ENCODE measurements around the gene FCGR3A. TPM values are rescaled to one million over a fixed set of nuclear protein-coding genes. Genes with fewer than 3 reads are reported as not detected.

FCGR3A gene
- total and polyA plus RNA-seq, 9 donors: 0.66 to 3.1 (median 1.4) TPM

DNA sequence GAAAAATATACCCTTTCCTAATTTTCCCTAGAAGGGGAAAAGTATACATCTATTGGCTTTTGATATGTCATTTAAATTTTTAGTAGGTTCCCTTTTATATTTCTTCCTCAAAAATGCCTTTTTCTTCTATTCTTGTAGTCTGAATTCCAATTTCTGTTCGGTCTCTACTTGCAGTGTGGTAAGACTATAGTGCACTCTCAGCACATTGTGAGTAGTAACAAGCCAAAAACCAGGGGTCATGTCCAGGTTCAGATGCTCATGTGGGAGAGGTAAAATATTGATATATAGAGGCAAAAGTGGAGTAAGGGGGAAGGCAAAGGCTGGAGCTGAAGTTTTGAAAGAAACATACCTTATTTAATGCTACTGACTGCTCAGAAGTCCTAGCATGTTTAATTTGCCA is 48.4 kb downstream of the FCGR3A start:
- no peaks in the 10 kb centered on the region for H3K36me3 ChIP-seq (ENCODE audit: control insufficient read depth, insufficient read depth, low read length)
- no peaks in the 10 kb centered on the region for H3K9me3 ChIP-seq (replicated peaks; ENCODE audit: control insufficient read depth, low read depth, low read length)
- no peaks in the 10 kb centered on the region for H3K4me1 ChIP-seq (ENCODE audit: control insufficient read depth, insufficient read depth, low read length)
- DNase-seq: no peak
- H3K27me3 ChIP-seq (ENCODE audit: control insufficient read depth, insufficient read depth, low read length): peaks cover 11% of the 10 kb centered on the region
- H3K4me3 ChIP-seq (ENCODE audit: low read length): no peak overlapping the region
- WGBS (ENCODE audit: insufficient coverage): no CpG with 5 or more reads among the region's 1 CpG
- no peak overlapping the region for H3K27ac ChIP-seq (ENCODE audit: low read length)

DNA sequence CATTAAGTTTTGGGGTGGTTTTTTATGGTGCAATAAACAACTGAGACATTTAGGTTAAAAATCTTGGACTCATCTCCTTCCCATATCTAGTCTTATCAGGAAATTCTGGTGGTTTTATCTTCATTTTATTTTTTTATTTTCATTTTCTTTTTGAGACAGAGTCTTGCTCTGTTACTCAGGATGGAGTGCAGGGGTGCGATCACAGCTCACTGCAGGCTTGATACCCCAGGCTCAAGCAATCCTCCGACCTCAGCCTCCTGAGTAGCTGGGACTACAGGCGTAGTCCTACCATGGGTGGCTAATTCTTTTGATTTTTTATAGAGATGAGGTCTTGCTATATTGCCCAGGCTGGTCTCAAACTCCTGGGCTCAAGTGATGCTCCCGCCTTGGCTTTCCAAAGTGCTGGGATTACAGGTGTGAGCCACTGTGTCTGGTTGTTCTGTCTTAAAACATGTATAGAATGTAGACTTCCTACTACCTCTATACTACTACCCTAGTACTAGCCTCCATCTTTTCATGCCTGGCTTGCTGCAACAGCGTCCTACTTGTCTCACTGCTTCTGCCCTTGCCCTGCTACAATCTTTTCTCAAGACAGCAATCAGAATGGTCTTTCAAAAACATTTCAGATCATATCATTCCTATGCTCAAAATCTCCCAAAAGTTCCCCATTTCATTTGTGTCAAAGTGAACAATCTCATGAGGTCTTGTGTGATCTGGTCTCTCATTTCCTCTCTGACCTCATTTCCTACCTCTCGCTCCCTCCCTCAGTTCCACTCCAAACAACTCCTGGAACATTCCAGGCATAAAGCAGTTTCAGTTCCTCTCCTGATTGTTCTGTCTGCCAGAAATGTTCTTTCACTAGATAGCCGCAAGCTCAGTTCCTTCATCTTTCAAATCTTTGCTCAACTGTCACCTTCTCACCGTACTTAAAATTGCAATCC is 50.2 kb downstream of the FCGR3A start:
- WGBS (ENCODE audit: insufficient coverage): 56% methylated on average over 4 of the region's 8 CpGs
- H3K36me3 ChIP-seq (ENCODE audit: control insufficient read depth, insufficient read depth, low read length): no peaks in the 10 kb centered on the region
- no peaks in the 10 kb centered on the region for H3K4me1 ChIP-seq (ENCODE audit: control insufficient read depth, insufficient read depth, low read length)
- no peak overlapping the region for H3K4me3 ChIP-seq (ENCODE audit: low read length)
- DNase-seq: peak; percentile 76
- no peaks in the 10 kb centered on the region for H3K9me3 ChIP-seq (replicated peaks; ENCODE audit: control insufficient read depth, low read depth, low read length)
- H3K27ac ChIP-seq (ENCODE audit: low read length): no peak overlapping the region
- peaks cover 7% of the 10 kb centered on the region for H3K27me3 ChIP-seq (ENCODE audit: control insufficient read depth, insufficient read depth, low read length)

DNA sequence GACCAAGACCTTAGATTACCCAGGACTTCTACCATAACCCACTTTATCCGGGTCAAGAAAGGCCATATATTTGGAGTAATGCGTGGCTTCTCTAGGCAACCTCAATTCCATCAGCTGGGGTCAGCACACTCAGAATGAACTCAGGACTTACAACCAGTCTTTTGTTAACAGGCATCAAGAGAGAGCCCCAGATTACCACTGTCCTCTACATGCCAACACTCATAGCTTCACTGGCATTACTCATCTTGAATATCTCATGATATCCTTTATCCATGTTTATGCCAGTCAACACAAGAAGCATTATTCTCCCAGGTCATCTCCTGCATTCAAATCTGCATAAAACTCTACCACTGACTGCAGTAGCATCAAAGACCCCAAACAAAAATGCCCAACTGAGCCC is 51.0 kb downstream of the FCGR3A start:
- H3K27ac ChIP-seq (ENCODE audit: low read length): no peak overlapping the region
- H3K4me3 ChIP-seq (ENCODE audit: low read length): no peak overlapping the region
- H3K36me3 ChIP-seq (ENCODE audit: control insufficient read depth, insufficient read depth, low read length): no peaks in the 10 kb centered on the region
- peaks cover 9% of the 10 kb centered on the region for H3K27me3 ChIP-seq (ENCODE audit: control insufficient read depth, insufficient read depth, low read length)
- H3K4me1 ChIP-seq (ENCODE audit: control insufficient read depth, insufficient read depth, low read length): no peaks in the 10 kb centered on the region
- 100% methylated on average over 2 of the region's 2 CpGs for WGBS (ENCODE audit: insufficient coverage)
- H3K9me3 ChIP-seq (replicated peaks; ENCODE audit: control insufficient read depth, low read depth, low read length): no peaks in the 10 kb centered on the region
- no peak for DNase-seq

DNA sequence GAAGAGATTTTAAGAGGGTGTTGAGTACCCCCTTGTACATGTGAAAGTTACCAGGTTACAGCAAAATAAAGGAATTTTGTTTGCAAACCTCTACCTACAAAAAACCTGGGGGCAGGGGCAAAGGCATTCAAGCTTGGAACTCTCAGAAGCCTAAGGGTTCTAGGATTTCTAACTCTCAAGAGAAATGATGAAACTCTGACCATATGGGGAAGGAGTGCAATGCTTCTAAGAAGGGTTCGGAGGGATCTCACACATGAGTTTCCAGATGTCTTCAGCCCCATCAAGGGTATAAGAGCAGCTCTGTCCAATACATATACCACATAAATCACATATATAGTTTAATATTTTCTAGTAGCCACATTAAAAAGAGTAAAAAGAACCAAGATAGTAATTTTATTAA is 51.7 kb downstream of the FCGR3A start:
- Histone ChIP-seq H3K36me3 (ENCODE audit: control insufficient read depth, insufficient read depth, low read length) (no peaks in the 10 kb centered on the region), H3K9me3 (replicated peaks; ENCODE audit: control insufficient read depth, low read depth, low read length) (no peaks in the 10 kb centered on the region), H3K27me3 (ENCODE audit: control insufficient read depth, insufficient read depth, low read length) (peaks cover 9% of the 10 kb centered on the region), H3K27ac (ENCODE audit: low read length) (no peak overlapping the region), H3K4me1 (ENCODE audit: control insufficient read depth, insufficient read depth, low read length) (no peaks in the 10 kb centered on the region), H3K4me3 (ENCODE audit: low read length) (no peak overlapping the region)
- no peak for DNase-seq
- WGBS (ENCODE audit: insufficient coverage): no CpG with 5 or more reads among the region's 1 CpG

DNA sequence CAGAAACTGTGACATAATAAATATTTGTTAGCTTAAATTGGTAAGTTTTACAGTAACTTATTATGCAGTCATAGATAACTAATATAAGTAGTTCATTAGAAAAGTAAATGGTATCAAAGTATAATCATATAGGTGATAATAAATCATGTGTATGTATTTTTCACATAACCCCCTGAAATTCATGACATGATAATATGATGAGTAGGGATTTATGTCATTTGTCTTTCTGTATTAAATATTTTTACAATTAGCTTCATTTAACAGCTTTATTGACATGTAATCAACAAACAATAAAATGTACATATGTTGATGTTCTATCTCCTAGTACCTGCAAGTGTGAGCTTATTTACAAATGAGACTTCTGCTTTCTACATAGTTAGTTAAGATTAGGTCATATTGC is 54.1 kb downstream of the FCGR3A start:
- Histone ChIP-seq H3K9me3 (replicated peaks; ENCODE audit: control insufficient read depth, low read depth, low read length) (no peaks in the 10 kb centered on the region), H3K27me3 (ENCODE audit: control insufficient read depth, insufficient read depth, low read length) (peaks cover 15% of the 10 kb centered on the region), H3K4me1 (ENCODE audit: control insufficient read depth, insufficient read depth, low read length) (no peaks in the 10 kb centered on the region), H3K4me3 (ENCODE audit: low read length) (no peak overlapping the region), H3K36me3 (ENCODE audit: control insufficient read depth, insufficient read depth, low read length) (no peaks in the 10 kb centered on the region), H3K27ac (ENCODE audit: low read length) (no peak overlapping the region)
- no peak for DNase-seq

DNA sequence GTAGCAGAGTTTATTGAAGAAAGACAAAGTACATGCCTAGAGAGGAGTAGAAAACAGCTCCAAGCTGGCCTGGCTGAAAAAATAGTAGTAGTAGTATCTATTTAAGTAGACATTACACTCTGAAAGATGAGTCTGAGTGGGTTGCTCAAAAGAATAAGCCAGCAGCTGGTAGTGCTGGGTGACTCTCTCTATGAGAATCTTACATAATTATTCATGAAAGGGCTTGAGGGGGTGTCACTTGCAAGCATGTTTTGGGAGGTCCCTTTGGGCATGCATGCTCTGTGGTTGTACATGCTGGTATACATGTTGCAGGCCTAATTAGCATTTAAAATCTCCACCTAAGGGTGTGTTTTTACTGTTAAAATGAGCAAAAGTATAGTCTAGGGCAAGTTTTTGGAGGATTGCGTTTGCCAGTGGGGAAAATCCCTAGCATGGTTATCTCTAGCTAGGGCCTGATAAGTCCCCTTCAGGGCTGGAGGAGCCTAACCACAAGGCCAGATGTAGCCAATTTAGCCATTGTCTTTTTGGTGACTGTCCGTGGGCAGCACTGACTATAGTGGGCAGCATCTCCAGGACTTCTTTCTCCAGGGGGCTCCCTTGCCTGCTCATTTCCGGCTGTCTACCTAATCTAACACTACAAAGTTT is 55.4 kb downstream of the FCGR3A start:
- Histone ChIP-seq H3K27me3 (ENCODE audit: control insufficient read depth, insufficient read depth, low read length) (peaks cover 17% of the 10 kb centered on the region), H3K9me3 (replicated peaks; ENCODE audit: control insufficient read depth, low read depth, low read length) (no peaks in the 10 kb centered on the region), H3K36me3 (ENCODE audit: control insufficient read depth, insufficient read depth, low read length) (no peaks in the 10 kb centered on the region), H3K27ac (ENCODE audit: low read length) (no peak overlapping the region), H3K4me3 (ENCODE audit: low read length) (no peak overlapping the region), H3K4me1 (ENCODE audit: control insufficient read depth, insufficient read depth, low read length) (no peaks in the 10 kb centered on the region)
- 100% methylated on average over 1 of the region's 3 CpGs for WGBS (ENCODE audit: insufficient coverage)
- DNase-seq: no peak

DNA sequence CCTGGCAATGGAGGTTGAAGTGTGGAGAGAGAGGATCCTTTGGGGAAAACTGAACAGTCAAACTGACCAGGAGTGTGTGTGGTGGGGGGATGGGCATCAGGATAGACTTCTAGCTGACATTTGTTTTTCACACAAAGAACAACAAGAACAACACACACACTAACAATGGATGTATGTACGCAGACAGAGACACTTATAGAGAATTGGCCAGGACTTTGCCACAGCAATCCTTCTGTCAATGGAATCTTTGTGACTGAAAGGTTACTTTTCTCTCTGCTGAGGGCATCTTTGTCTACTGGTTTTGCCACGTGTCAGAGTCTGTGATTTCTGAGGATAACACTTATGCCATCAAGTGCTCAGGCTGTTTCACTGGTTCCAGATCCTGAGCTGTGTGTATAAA is 56.8 kb downstream of the FCGR3A start:
- peaks cover 22% of the 10 kb centered on the region for H3K27me3 ChIP-seq (ENCODE audit: control insufficient read depth, insufficient read depth, low read length)
- no peak overlapping the region for H3K4me3 ChIP-seq (ENCODE audit: low read length)
- H3K9me3 ChIP-seq (replicated peaks; ENCODE audit: control insufficient read depth, low read depth, low read length): no peaks in the 10 kb centered on the region
- H3K27ac ChIP-seq (ENCODE audit: low read length): no peak overlapping the region
- H3K36me3 ChIP-seq (ENCODE audit: control insufficient read depth, insufficient read depth, low read length): no peaks in the 10 kb centered on the region
- no CpG with 5 or more reads among the region's 2 CpGs for WGBS (ENCODE audit: insufficient coverage)
- no peak for DNase-seq
- no peaks in the 10 kb centered on the region for H3K4me1 ChIP-seq (ENCODE audit: control insufficient read depth, insufficient read depth, low read length)

Other genes with a start within 250 kb of the FCGR3A start
- 21.9 TPM for gene MPZ, start 239.8 kb downstream of the FCGR3A start, total RNA-seq
- 10 to 100 TPM in 5 of 8 donors, 1 to 10 TPM in 3; 6.5 to 38.1 (median 14.3) TPM for gene MPZ, start 239.8 kb downstream of the FCGR3A start, polyA plus RNA-seq (ENCODE audit: insufficient read depth in 1 of 8, insufficient read length in 8 of 8, low replicate concordance in 1 of 8)
- 20.2 TPM for gene SDHC, start 235.4 kb downstream of the FCGR3A start, total RNA-seq
- 100 to 1,000 TPM; 112 to 145 (median 136) TPM for gene SDHC, start 235.4 kb downstream of the FCGR3A start, polyA plus RNA-seq (ENCODE audit: insufficient read depth in 1 of 8, insufficient read length in 8 of 8, low replicate concordance in 1 of 8)
- gene CFAP126, start 181.9 kb downstream of the FCGR3A start, total RNA-seq: not detected
- gene CFAP126, start 181.9 kb downstream of the FCGR3A start, polyA plus RNA-seq (ENCODE audit: insufficient read depth in 1 of 8, insufficient read length in 8 of 8, low replicate concordance in 1 of 8): 1 to 10 TPM in 5 of 8 donors, under 1 TPM in 2, not detected in 1; 0.41 to 2.9 (median 1.5) TPM
- 4.8 TPM for gene FCGR2A, start 44.4 kb downstream of the FCGR3A start, total RNA-seq
- 1 to 10 TPM; 3.7 to 6.5 (median 5.1) TPM for gene FCGR2A, start 44.4 kb downstream of the FCGR3A start, polyA plus RNA-seq (ENCODE audit: insufficient read depth in 1 of 8, insufficient read length in 8 of 8, low replicate concordance in 1 of 8)
- 0.49 TPM for gene HSPA6, start 25.3 kb downstream of the FCGR3A start, total RNA-seq
- gene HSPA6, start 25.3 kb downstream of the FCGR3A start, polyA plus RNA-seq (ENCODE audit: insufficient read depth in 1 of 8, insufficient read length in 8 of 8, low replicate concordance in 1 of 8): under 1 TPM; 0.31 to 0.84 (median 0.61) TPM
- gene FCGR3B, start 81.4 kb upstream of the FCGR3A start, total RNA-seq: 0.13 TPM
- gene FCGR3B, start 81.4 kb upstream of the FCGR3A start, polyA plus RNA-seq (ENCODE audit: insufficient read depth in 1 of 8, insufficient read length in 8 of 8, low replicate concordance in 1 of 8): 1 to 10 TPM in 2 of 8 donors, under 1 TPM in 6; 0.14 to 1.8 (median 0.55) TPM
- 0.22 TPM for gene FCGR2B, start 113.3 kb upstream of the FCGR3A start, total RNA-seq
- under 1 TPM in 7 of 8 donors, not detected in 1; 0.07 to 0.42 (median 0.15) TPM for gene FCGR2B, start 113.3 kb upstream of the FCGR3A start, polyA plus RNA-seq (ENCODE audit: insufficient read depth in 1 of 8, insufficient read length in 8 of 8, low replicate concordance in 1 of 8)
- 0.35 TPM for gene FCRLA, start 157.4 kb upstream of the FCGR3A start, total RNA-seq
- gene FCRLA, start 157.4 kb upstream of the FCGR3A start, polyA plus RNA-seq (ENCODE audit: insufficient read depth in 1 of 8, insufficient read length in 8 of 8, low replicate concordance in 1 of 8): under 1 TPM in 7 of 8 donors, not detected in 1; 0.23 to 0.74 (median 0.48) TPM
- 0.40 TPM for gene FCRLB, start 171.7 kb upstream of the FCGR3A start, total RNA-seq
- under 1 TPM; 0.31 to 0.79 (median 0.43) TPM for gene FCRLB, start 171.7 kb upstream of the FCGR3A start, polyA plus RNA-seq (ENCODE audit: insufficient read depth in 1 of 8, insufficient read length in 8 of 8, low replicate concordance in 1 of 8)
- gene DUSP12, start 200.0 kb upstream of the FCGR3A start, total RNA-seq: 32.3 TPM
- 10 to 100 TPM; 21.6 to 27.1 (median 23.5) TPM for gene DUSP12, start 200.0 kb upstream of the FCGR3A start, polyA plus RNA-seq (ENCODE audit: insufficient read depth in 1 of 8, insufficient read length in 8 of 8, low replicate concordance in 1 of 8)
- gene ATF6, start 216.5 kb upstream of the FCGR3A start, total RNA-seq: 15.5 TPM
- 10 to 100 TPM; 13.4 to 21.0 (median 16.4) TPM for gene ATF6, start 216.5 kb upstream of the FCGR3A start, polyA plus RNA-seq (ENCODE audit: insufficient read depth in 1 of 8, insufficient read length in 8 of 8, low replicate concordance in 1 of 8)

Measured in muscle of leg (tissue), 11 donors.